Stomach (tissue), 9 donors: ENCODE data around the gene CCDC85A. TPM values are rescaled to one million over a fixed set of nuclear protein-coding genes. Genes with fewer than 3 reads are reported as not detected.

Experiments
- DNase-seq, 2 donors: peaks; one replicate each; pipeline versions ENCODE4 v3.0.0 to v3.0.0-alpha.2; 2013 to 2019
- H3K27ac ChIP-seq, 5 donors: fragments of 200-600 bp in 4 of 5; sonication (generic) in 4 of 5; one replicate each; pipeline ENCODE4 v1.5.1; 2013 to 2019; ENCODE audit warnings: mild to moderate bottlenecking in 1 of 5, moderate library complexity in 1 of 5
- H3K27me3 ChIP-seq, 3 donors: fragments of 200-600 bp; sonication (generic); one replicate each; pipeline ENCODE4 v1.5.1; 2017 to 2019; ENCODE audit warnings: mixed run types in 1 of 3
- H3K36me3 ChIP-seq, 4 donors: fragments of 200-600 bp; sonication (generic); 1 replicate in 3 of 4; 2 replicates in 1 of 4; pipeline ENCODE4 v1.5.1; 2016 to 2019
- H3K4me1 ChIP-seq, 4 donors: fragments of 200-600 bp; sonication (generic); one replicate each; pipeline ENCODE4 v1.5.1; 2016 to 2019
- H3K4me3 ChIP-seq, 4 donors: fragments of 200-600 bp; sonication (generic) in 3 of 4; one replicate each; pipeline ENCODE4 v1.5.1; 2016 to 2019; ENCODE audit warnings: mild to moderate bottlenecking in 1 of 4
- H3K9me3 ChIP-seq, 4 donors: fragments of 200-600 bp; sonication (generic); one replicate each; pipeline ENCODE4 v1.5.1; 2016 to 2019
- CTCF ChIP-seq, 7 experiments: fragments of 450-650 bp in 4 of 7; fragments of 200-600 bp in 3 of 7; sonication (generic) in 3 of 7; IDR thresholded peaks; one replicate each; pipeline ENCODE4 v1.5.1; 2016 to 2019; ENCODE audit warnings: antibody characterized with exemption in 7 of 7, control low read depth in 2 of 7, mild to moderate bottlenecking in 1 of 7
- EP300 ChIP-seq: sonication (generic); formaldehyde crosslinking; IDR thresholded peaks from one replicate; pipeline ENCODE4 v1.6.1; 2017; ENCODE audit warnings: antibody characterized with exemption
- POLR2A ChIP-seq, 4 donors: fragments of 450-650 bp; IDR thresholded peaks; one replicate each; pipeline ENCODE4 v1.6.1; 2016; ENCODE audit warnings: antibody characterized with exemption in 4 of 4, control low read depth in 2 of 4, mild to moderate bottlenecking in 1 of 4, moderate library complexity in 1 of 4
- POLR2AphosphoS5 ChIP-seq, 3 donors: sonication (generic); formaldehyde crosslinking; IDR thresholded peaks; one replicate each; pipeline ENCODE4 v1.6.1; 2016; ENCODE audit warnings: antibody characterized with exemption in 3 of 3
- whole genome bisulfite sequencing, 5 donors: extraction: QIAGEN DNeasy Blood & Tissue Kit in 3 of 5; methylation state at CpG; one replicate each; pipeline versions ENCODE4 v1.1.5 to v1.1.7; 2013 to 2018; 5-methylcytosine and 5-hydroxymethylcytosine counted together
- intact Hi-C: fragments of 100-400 bp; cut with DNase I; formaldehyde crosslinking; loops from one replicate; pipeline ENCODE4 v1.15.1; 2023; ENCODE audit warnings: low total_unique reads
- polyA plus RNA-seq, 3 donors: library from polyadenylated mRNA; stranded (reverse); fragments of 200-250 nt; gene quantifications; one replicate each; pipeline ENCODE4 v1.2.3, GENCODE V29; 2013
- total RNA-seq, 5 donors: library from RNA; depleted of rRNA; stranded (reverse); fragments of >200 nt; gene quantifications; one replicate each; pipeline versions ENCODE4 v1.1.0 to v1.2.3, GENCODE V29; 2014 to 2016
- donor health status: healthy with polysubstance abuse.
- donor health status: Bipolar disorder and iron deficiency.
- donor health status: healthy.

Gene CCDC85A
- total and polyA plus RNA-seq, 8 donors: 0.10 to 6.4 (median 3.2) TPM; not detected in 1

GRCh38 chr2:56240210-56240609 is 56.4 kb downstream of the CCDC85A start:
- intact Hi-C loops: no loop called here
- WGBS, 5 donors: 85 to 91% (median 87%) methylated on average over 5 of the region's 5 CpGs
- TF ChIP-seq CTCF (IDR thresholded peaks at IDR 0.05) (no peak), EP300 (no peak), POLR2AphosphoS5 (IDR thresholded peaks at IDR 0.05) (no peak), POLR2A (IDR thresholded peaks at IDR 0.05) (no peak)

GRCh38 chr2:56244506-56244905 is 60.7 kb downstream of the CCDC85A start:
- Histone ChIP-seq H3K4me3 (no peak overlapping the region), H3K36me3 (no peaks in the 10 kb centered on the region), H3K9me3 (peaks cover 0 to 21% (median 2%) of the 10 kb centered on the region in 4 donors), H3K27me3 (no peaks in the 10 kb centered on the region), H3K4me1 (no peaks in the 10 kb centered on the region), H3K27ac (no peak overlapping the region)
- TF ChIP-seq POLR2AphosphoS5 (IDR thresholded peaks at IDR 0.05) (no peak), POLR2A (IDR thresholded peaks at IDR 0.05) (no peak), EP300 (no peak), CTCF (IDR thresholded peaks at IDR 0.05) (no peak)
- 0 to 50% (median 17%) methylated on average over 1 of the region's 1 CpG; no CpG with 5 or more reads in 1 of the 5 donors for WGBS, 5 donors
- DNase-seq: no peak
- intact Hi-C loops: no loop called here

More at GRCh38 chr2:56240210-56240609, 56.4 kb downstream of the CCDC85A start:
- Histone ChIP-seq H3K27me3 (no peaks in the 10 kb centered on the region), H3K4me3 (no peak overlapping the region), H3K4me1 (no peaks in the 10 kb centered on the region), H3K36me3 (no peaks in the 10 kb centered on the region), H3K9me3 (peaks cover 0 to 21% (median 2%) of the 10 kb centered on the region in 4 donors), H3K27ac (no peak overlapping the region)
- DNase-seq: no peak

- no peaks in the 10 kb centered on the region for H3K36me3 ChIP-seq
- H3K27me3 ChIP-seq: no peaks in the 10 kb centered on the region
- no peak overlapping the region for H3K27ac ChIP-seq
- intact Hi-C loops: no loop called here
- H3K4me1 ChIP-seq: no peaks in the 10 kb centered on the region
- WGBS, 5 donors: 50 to 82% (median 62%) methylated on average over 1 of the region's 1 CpG
- H3K4me3 ChIP-seq: no peak overlapping the region
- H3K9me3 ChIP-seq: peaks cover 0 to 18% (median 1%) of the 10 kb centered on the region in 4 donors
- TF ChIP-seq POLR2A (IDR thresholded peaks at IDR 0.05) (no peak), EP300 (no peak), CTCF (IDR thresholded peaks at IDR 0.05) (no peak), POLR2AphosphoS5 (IDR thresholded peaks at IDR 0.05) (no peak)
- DNase-seq: peak in 1 of 2 donors; percentile 32
Measured at GRCh38 chr2:56244911-56245530, 61.2 kb downstream of the CCDC85A start.

GRCh38 chr2:56248965-56249742 is 65.4 kb downstream of the CCDC85A start:
- intact Hi-C loops: no loop called here
- 74 to 77% (median 76%) methylated on average over 5 of the region's 5 CpGs for WGBS, 5 donors
- TF ChIP-seq POLR2A (IDR thresholded peaks at IDR 0.05) (no peak), POLR2AphosphoS5 (IDR thresholded peaks at IDR 0.05) (no peak), EP300 (no peak), CTCF (IDR thresholded peaks at IDR 0.05) (no peak)

More at GRCh38 chr2:56248965-56249742, 65.4 kb downstream of the CCDC85A start:
- no peak for DNase-seq
- Histone ChIP-seq H3K27me3 (no peaks in the 10 kb centered on the region), H3K36me3 (no peaks in the 10 kb centered on the region), H3K27ac (no peak overlapping the region), H3K4me3 (no peak overlapping the region), H3K4me1 (no peaks in the 10 kb centered on the region), H3K9me3 (peaks cover 0 to 3% (median 0%) of the 10 kb centered on the region in 4 donors)
